ENCODE measurements around the gene MTFMT.

DNA sequence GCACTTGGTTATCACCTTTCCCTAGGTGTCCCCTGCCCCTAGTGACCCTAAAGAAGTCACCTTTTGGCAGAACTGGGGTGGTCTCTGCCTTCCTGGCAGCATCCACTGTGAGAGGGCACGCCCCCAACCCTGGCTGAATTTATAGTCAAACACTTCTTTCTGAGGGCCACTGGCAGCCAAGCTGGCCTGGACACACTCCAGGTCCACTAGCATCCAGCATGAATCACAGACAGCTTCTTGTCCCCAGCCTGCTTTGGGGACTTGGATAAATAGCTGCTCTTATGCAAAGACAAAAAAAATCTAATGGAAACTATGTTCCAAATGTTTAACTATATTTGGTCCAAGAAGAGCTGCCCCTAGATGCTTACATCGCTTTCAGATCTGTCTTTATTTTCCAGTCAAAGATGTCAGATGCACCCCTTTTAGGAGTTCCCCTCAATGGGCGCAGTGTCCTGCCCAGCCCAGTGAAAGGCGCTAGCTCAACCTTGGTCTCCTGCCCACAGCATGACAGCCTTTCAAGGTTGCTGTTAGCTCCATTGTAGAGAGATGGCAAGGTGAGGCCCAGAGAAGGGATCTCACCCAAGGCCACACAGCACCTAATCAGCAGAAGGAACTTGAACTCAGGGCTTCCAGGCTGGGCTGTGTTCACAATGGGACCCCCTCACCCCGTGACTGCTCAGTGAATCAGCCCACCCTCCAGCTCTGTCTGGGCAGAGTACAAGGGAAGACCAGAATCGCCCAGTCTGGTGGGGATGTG is 31.4 kb upstream of the MTFMT start:
- TF ChIP-seq EZH2 (conservative IDR thresholded peaks at IDR 0.05; ENCODE audit: low read depth, low read length) (no peak), ZNF878 (CRISPR knock-in tag; IDR thresholded peaks at IDR 0.05) (no peak), TBP (CRISPR knock-in tag; IDR thresholded peaks at IDR 0.05) (no peak), CHD2 (IDR thresholded peaks at IDR 0.05; ENCODE audit: low read depth, low read length) (no peak), SIN3A (IDR thresholded peaks at IDR 0.05; ENCODE audit: borderline replicate concordance, low read depth, low read length) (no peak)
